AG08396 (cell line): ENCODE results near the gene AFMID.
A peak's percentile ranks its signal among the peaks of the same experiment; 100 is the strongest.
"Not testable (repeated sequence)": the region's sequence is repeated elsewhere in the genome, so short reads cannot be mapped to it uniquely, and the experiment has no call there.

Experiments
- DNase-seq: peaks from one replicate; pipeline ENCODE4 v3.0.0; 2012; ENCODE audit warnings: low spot score, mixed read lengths

The AFMID gene

GRCh38 chr17:78238823-78239488 is 51.8 kb downstream of the AFMID start:
- no peak for DNase-seq

DNA sequence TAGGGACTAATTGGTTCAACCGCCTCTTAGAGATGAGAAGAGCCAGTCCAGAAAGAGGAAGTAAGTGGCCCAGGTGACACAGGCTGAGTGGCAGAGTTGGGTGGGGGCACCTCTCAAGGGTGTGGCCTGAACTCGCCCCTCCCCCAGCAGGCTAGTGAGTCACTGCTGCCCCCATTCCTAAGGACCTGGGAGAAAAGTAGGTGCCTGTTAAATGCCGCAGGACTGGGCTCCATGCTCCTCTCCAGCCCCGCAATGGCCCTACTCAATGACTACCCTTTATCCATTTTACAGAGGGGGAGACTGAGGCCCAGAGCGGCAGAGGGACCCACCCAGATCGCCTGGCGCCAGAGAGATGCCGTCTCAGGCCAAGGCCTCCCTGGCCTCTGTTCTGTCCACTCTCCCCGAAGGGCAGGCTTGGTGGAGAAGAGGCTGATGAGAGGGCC is 52.3 kb downstream of the AFMID start:
- no peak for DNase-seq

- no peak for DNase-seq
Measured at GRCh38 chr17:78240012-78240655, 53.0 kb downstream of the AFMID start.

- DNase-seq, result no peak
Measured at GRCh38 chr17:78240839-78241238, 53.7 kb downstream of the AFMID start.

DNA sequence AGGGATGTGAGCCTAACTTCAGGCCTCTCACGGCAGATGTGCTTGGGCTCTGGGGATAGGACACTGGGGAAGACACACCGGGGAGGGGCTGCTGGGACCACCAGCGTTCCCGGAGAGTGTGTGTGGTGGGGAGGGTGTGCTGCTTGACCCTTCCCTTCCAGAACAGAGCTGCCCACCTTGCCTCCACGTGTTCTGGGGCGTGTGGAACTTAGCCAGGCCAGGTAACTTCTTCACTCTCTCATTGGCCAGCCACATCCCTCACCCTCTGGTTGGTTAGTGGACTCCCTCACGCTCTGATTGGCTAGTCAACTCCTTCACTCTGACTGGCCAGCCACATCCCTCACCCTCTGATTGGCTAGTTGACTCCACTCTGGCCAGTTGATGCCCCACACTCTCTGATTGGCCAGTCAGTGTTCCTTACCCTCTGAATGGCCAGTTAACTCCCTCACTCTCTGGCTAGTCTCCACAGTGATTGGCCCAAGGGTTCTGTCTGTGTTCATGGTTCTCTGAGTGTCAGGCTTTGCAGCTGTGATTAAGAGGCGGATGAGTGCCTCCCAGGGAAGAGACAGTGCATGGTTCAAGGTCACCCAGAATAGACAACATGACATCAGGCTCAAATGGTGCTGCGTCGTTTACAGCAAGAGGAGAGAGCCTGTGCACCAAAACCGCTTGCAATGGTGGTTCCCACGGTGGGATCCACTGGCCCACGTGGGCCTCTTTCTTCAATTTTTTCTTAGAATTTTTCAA is 54.3 kb downstream of the AFMID start:
- DNase-seq, result peak; percentile 65

DNA sequence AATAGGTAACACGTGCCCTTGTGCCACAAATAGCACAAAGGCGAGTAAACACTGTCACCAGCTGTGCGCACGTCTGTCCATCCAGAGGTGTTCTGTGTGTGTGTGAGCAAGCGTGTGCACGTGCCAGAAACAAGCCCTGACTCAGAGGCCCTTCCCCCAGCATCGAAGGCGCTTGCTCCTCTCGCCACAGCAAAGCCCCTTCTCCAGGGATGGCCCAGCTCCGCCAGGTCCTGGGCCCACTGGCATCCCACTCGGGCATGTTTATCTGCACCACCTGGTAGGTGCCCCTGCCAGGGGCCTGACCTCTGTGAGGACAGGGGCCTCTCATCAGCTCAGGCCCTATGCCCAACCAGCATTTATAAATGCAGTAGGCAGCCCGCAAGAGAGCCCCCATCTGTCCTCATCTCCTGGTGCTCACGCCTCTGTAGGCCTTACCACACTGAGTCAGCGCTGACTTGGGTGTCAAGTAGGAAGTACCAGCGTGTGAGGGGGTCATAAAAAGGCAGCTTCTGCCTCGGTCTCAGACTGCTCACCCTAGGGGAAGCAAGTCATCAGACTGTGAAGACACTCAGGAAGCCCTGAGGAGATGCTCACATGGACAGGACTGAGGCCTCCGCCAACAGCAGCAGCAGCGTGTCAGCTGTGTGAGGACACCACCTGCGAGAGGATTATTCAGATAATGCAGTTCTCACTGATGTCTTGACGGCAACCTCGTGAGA is 55.0 kb downstream of the AFMID start:
- no peak for DNase-seq

GRCh38 chr17:78247304-78247703 is 60.1 kb downstream of the AFMID start:
- DNase-seq, result no peak

DNA sequence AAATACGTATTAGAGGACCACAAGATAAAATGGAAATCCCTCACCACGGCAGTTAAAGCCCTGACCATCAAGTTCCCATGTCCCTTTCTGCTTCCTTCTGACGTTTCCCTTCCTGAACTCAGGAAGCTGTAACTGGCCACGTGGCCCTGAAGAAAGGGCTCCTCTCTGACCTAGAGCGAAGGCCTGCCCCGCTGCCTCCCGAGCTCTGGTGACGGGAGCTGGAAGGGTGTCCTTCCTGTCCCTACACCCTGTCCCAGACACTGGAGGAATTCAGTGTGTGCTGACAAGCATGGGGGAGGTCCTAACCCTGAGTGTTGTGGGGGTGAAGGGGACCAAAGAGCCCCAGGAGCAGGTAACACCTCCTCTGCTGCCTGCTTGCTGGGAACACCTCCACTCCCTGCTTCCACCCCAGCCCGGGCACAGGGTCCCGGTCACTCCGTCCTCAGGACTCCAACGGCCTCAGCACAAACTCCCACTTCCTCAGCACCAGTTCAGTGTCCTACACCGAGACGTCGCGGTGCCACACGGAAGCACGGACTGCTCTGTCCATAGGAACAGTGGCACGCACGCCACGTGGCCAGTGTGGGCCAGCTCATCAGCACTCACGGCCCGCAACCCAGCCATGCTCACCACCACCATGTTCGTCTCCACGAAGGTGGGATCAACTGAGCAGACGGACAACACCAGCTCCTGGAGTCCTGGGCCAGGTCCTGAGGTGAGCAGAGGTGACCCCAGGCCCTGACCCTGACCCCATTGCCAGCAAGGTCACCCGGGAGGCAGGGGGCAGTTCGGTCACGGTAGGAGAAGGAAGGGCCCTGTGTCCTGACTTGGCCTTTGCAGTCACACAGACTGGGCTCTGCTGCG is 61.1 kb downstream of the AFMID start:
- DNase-seq, result no peak

DNA sequence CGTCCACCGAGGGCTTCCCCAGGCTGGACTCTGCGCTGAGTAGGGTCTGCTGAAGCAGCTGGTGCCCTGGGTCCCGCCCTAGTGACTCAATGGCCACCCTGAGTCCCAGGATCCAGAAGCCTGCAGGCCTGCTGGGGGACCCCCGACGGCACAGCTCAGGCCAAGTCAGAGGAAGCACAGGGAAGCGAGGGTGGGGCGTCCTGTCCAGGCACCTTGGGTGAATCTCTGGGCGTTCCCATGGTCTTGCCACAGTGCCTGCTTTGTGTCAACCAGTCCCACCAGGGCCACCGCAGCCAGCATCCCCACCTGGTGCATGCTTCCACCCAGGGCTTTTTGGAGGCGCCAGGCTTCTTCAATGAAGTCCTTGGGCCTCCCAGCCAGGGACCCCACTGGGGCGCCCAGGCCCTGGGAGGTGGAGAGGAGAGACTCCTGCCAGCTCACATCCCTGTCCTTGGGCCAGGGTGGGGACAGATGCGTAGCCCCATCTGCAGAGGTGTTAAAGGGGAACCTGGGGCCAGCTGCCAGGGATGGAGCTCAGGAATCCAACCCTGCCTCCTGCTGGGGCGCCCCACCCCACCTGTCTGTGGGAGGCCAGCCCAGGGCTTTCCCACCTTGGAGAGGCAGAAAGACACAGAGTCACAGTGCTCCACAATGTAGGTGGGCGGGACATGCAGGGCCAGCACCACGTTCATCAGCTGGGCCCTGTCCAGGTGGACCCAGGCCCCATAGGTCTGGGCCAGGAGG is 62.1 kb downstream of the AFMID start:
- DNase-seq, result no peak

GRCh38 chr17:78249818-78250806 is 63.0 kb downstream of the AFMID start:
- DNase-seq, result no peak

- DNase-seq, result peak; percentile 97
Measured at GRCh38 chr17:78250891-78251772, 64.0 kb downstream of the AFMID start.

- DNase-seq, result no peak
Measured at GRCh38 chr17:78251773-78252103, 64.6 kb downstream of the AFMID start.

GRCh38 chr17:78252111-78252634 is 65.0 kb downstream of the AFMID start:
- DNase-seq, result no peak

- DNase-seq, result no peak
Measured at GRCh38 chr17:78252701-78253635, 65.8 kb downstream of the AFMID start.

DNA sequence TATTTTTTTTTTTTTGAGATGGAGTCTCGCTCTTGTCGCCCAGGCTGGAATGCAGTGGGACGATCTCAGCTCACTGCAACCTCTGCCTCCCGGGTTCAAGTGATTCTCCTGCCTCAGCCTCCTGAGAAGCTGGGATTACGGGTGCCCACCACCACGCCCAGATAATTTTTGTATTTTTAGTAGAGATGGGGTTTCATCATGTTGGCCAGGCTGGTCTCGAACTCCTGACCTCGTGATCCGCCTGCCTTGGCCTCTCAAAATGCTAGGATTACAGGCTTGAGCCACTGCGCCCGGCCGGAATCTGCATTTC is 66.4 kb downstream of the AFMID start:
- DNase-seq, result not testable (repeated sequence)

DNA sequence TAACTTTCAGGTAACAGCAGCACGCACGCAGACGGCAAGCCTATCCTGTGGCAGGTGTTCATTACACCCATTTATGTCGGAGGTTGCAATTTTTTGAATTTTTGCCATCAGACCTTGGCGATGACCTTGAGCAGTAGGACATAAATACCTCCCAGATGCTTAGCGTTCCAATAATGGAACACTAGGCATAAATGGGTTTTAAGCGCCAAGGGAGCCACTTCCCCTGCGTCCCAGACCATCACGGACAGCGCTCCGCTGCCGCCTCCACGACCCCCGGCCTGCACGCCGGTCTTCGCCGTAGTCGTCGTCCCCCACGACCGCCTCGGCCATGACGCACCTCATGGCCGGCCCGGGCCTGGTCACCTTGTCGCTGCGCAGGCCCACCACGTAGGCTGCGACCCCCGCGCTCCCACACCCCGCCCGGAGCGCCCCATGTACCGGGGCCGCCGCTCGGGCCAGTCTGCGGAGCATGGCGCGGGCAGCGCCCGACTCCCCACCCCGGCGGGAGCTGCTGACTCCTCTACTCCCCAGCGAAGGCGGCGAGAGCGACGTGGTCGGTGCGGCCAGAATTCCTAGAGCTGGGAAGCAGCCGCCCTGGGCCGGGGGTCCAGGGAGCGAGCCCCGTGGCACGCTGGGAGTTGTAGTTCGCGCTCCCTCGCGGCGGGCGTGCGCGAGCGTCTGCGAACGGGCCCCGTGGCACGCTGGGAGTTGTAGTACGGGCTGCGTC is 66.9 kb downstream of the AFMID start:
- peak; percentile 97 for DNase-seq
